B cell (primary cell): Measurements from ENCODE around the gene PLD4. TPM values are rescaled to one million over a fixed set of nuclear protein-coding genes. Genes with fewer than 3 reads are reported as not detected.

ENCODE experiments used
- ATAC-seq: fragments of 200-7000 bp; cut with Tn5 transposase; one replicate; pipeline ENCODE4 v1.10.0; 2021; ENCODE audit warnings: low read depth, mild to moderate bottlenecking, moderate number of reproducible peaks, moderate library complexity
- CTCF ChIA-PET: fragments of 350-600 bp; sonication (Branson Sonifier 250); formaldehyde crosslinking; loops from one replicate; lab custom pipeline; 2021; ENCODE audit warnings: antibody characterized with exemption, inconsistent platforms; lab: Charles Lee
- POLR2A ChIA-PET: fragments of 350-600 bp; sonication (Branson Sonifier 250); formaldehyde crosslinking; loops from one replicate; lab custom pipeline; 2021; ENCODE audit warnings: antibody characterized with exemption; lab: Charles Lee
- DNase-seq: peaks from one replicate; pipeline ENCODE4 v3.0.0; 2013
- H2AFZ ChIP-seq: 2 replicates; pipeline ENCODE4 v1.6.1; 2012; ENCODE audit warnings: mild to moderate bottlenecking, low read depth, low read length; ENCODE audit not compliant: insufficient read depth, poor library complexity, severe bottlenecking
- H3K27ac ChIP-seq, 2 donors: 1 replicate in 1 of 2; 2 replicates in 1 of 2; pipeline ENCODE4 v1.5.1; 2012 to 2013; ENCODE audit warnings: low read length in 2 of 2, mild to moderate bottlenecking in 2 of 2, moderate library complexity in 1 of 2
- H3K27me3 ChIP-seq, 4 experiments: fragments of 200-600 bp in 1 of 4; sonication (generic) in 1 of 4; replicated peaks in 1 of 4; 1 replicate in 2 of 4; 2 replicates in 2 of 4; pipeline versions ENCODE4 v1.6.1 to v1.7.0; 2013 to 2016; ENCODE audit warnings: low read length in 3 of 4, mild to moderate bottlenecking in 2 of 4, mixed read lengths in 1 of 4, moderate library complexity in 1 of 4; ENCODE audit not compliant: insufficient read depth in 4 of 4, control insufficient read depth in 3 of 4; ENCODE audit errors: control extremely low read depth in 1 of 4
- H3K36me3 ChIP-seq, 2 experiments: replicated peaks in 1 of 2; 1 replicate in 1 of 2; 2 replicates in 1 of 2; pipeline versions ENCODE4 v1.6.1 to v1.7.1; 2013; ENCODE audit warnings: low read length in 1 of 2; ENCODE audit not compliant: insufficient read depth in 2 of 2, control insufficient read depth in 1 of 2; ENCODE audit errors: control extremely low read depth in 1 of 2, extremely low read depth in 1 of 2
- H3K4me1 ChIP-seq, 2 donors: fragments of 200-600 bp in 1 of 2; sonication (generic) in 1 of 2; 1 replicate in 1 of 2; 2 replicates in 1 of 2; pipeline versions ENCODE4 v1.5.1 to v1.6.1; 2013 to 2017; ENCODE audit warnings: low read length in 2 of 2; ENCODE audit not compliant: control insufficient read depth in 2 of 2, insufficient read depth in 2 of 2
- H3K4me2 ChIP-seq: replicated peaks from 2 replicates; pipeline ENCODE3; 2012; ENCODE audit warnings: mild to moderate bottlenecking, low read depth, low read length; ENCODE audit not compliant: poor library complexity, severe bottlenecking
- H3K4me3 ChIP-seq, 5 experiments: fragments of 200-600 bp in 1 of 5; sonication (generic) in 1 of 5; 1 replicate in 3 of 5; 2 replicates in 2 of 5; pipeline versions ENCODE4 v1.5.1 to v1.7.0; 2011 to 2016; ENCODE audit warnings: low read length in 4 of 5, mild to moderate bottlenecking in 4 of 5, low read depth in 2 of 5, control low read depth in 1 of 5, moderate library complexity in 1 of 5; ENCODE audit not compliant: insufficient read depth in 1 of 5; ENCODE audit errors: control extremely low read depth in 1 of 5, extremely low read depth in 1 of 5
- H3K79me2 ChIP-seq: fragments of 200-600 bp; sonication (generic); one replicate; pipeline ENCODE4 v1.6.0; 2016; ENCODE audit warnings: low read length; ENCODE audit not compliant: control insufficient read depth, insufficient read depth
- H3K9ac ChIP-seq: fragments of 200-600 bp; sonication (generic); 2 replicates; pipeline ENCODE4 v1.6.1; 2017; ENCODE audit warnings: mild to moderate bottlenecking, low read length, moderate library complexity
- H3K9me3 ChIP-seq, 3 donors: one replicate each; pipeline versions ENCODE4 v1.6.1 to v1.7.1; 2013; ENCODE audit warnings: low read length in 2 of 3; ENCODE audit not compliant: control insufficient read depth in 2 of 3, insufficient read depth in 1 of 3; ENCODE audit errors: control extremely low read depth in 1 of 3
- H4K20me1 ChIP-seq: 2 replicates; pipeline ENCODE4 v1.6.0; 2012; ENCODE audit warnings: mild to moderate bottlenecking, low read length; ENCODE audit not compliant: insufficient read depth, control insufficient read depth, poor library complexity, severe bottlenecking
- H3K27ac Mint-ChIP-seq: one replicate; pipeline ENCODE4 v1.8.0; 2021; ENCODE audit warnings: mixed read lengths
- H3K27me3 Mint-ChIP-seq: one replicate; pipeline ENCODE4 v1.8.0; 2021; ENCODE audit warnings: mixed read lengths
- H3K4me1 Mint-ChIP-seq: one replicate; pipeline ENCODE4 v1.8.0; 2021; ENCODE audit warnings: mixed read lengths
- H3K4me3 Mint-ChIP-seq: one replicate; pipeline ENCODE4 v1.8.0; 2021; ENCODE audit warnings: mixed read lengths
- H3K9me3 Mint-ChIP-seq: one replicate; pipeline ENCODE4 v1.8.0; 2022; ENCODE audit warnings: mixed read lengths; ENCODE audit not compliant: insufficient read depth
- CTCF ChIP-seq: fragments of 200-600 bp; IDR thresholded peaks from one replicate; pipeline ENCODE4 v1.8.0; 2022; ENCODE audit warnings: antibody characterized with exemption, mild to moderate bottlenecking
- EZH2 ChIP-seq: IDR thresholded peaks from 2 replicates; pipeline ENCODE4 v1.6.1; 2012; ENCODE audit warnings: borderline replicate concordance, low read depth, mild to moderate bottlenecking, moderate library complexity, low read length; ENCODE audit not compliant: insufficient read depth, poor library complexity, severe bottlenecking
- WGBS: methylation state at CpG from one replicate; pipeline ENCODE4 v1.1.5; 2013; ENCODE audit warnings: missing lambda C conversion rate; ENCODE audit not compliant: insufficient coverage; 5-methylcytosine and 5-hydroxymethylcytosine counted together
- intact Hi-C: fragments of 100-400 bp; cut with micrococcal nuclease; formaldehyde crosslinking; loops from one replicate; pipeline ENCODE4 v1.10.0; 2022
- polyA plus RNA-seq: library from polyadenylated mRNA; depleted of rRNA; stranded (reverse); fragments of >200 nt; gene quantifications from 2 replicates; pipeline ENCODE4 v1.2.3, GENCODE V29; 2012
- total RNA-seq, 2 donors: library from RNA; stranded (reverse); fragments of 120-200 nt in 1 of 2; gene quantifications; 1 replicate in 1 of 2; 2 replicates in 1 of 2; pipeline versions ENCODE4 v1.2.3 to v1.2.4, GENCODE V29; 2013 to 2022

Gene PLD4
- total and polyA plus RNA-seq, 2 donors (not counting 1 experiment from before 2014, with no cell fraction given), result 49.9 to 79.7 TPM

- Mint-ChIP-seq H3K9me3 (no peaks in the 10 kb centered on the region), H3K4me1 (peaks cover 4% of the 10 kb centered on the region), H3K27ac (no peak overlapping the region), H3K27me3 (peaks cover 13% of the 10 kb centered on the region), H3K4me3 (no peak overlapping the region)
- Histone ChIP-seq H2AFZ (no peak overlapping the region), H3K36me3 (no peaks in the 10 kb centered on the region), H3K4me1 (peaks cover 0 to 5% of the 10 kb centered on the region in 2 donors), H3K79me2 (no peaks in the 10 kb centered on the region), H3K27ac (no peak overlapping the region), H3K4me3 (no peak overlapping the region), H3K9me3 (no peaks in the 10 kb centered on the region), H4K20me1 (no peaks in the 10 kb centered on the region), H3K4me2 (no peak overlapping the region), H3K9ac (no peak overlapping the region), H3K27me3 (peaks cover 0 to 4% (median 0%) of the 10 kb centered on the region in 4 experiments)
- WGBS, result 86% methylated on average over 20 of the region's 24 CpGs
- intact Hi-C loops, result no loop called here
- no peak for TF ChIP-seq EZH2
- TF ChIP-seq CTCF, result no peak
- CTCF ChIA-PET, result interaction anchor here (1.2 to 2.4 kb wide), 6 partner anchors 8 to 76 kb away, joined by 4 to 6 read pairs (median 5); partner anchors contain the start of gene PLD4
- POLR2A ChIA-PET, result interaction anchor here (0.7 kb wide), 1 partner anchor 186 kb away, joined by 3 read pairs; no protein-coding TSS in a partner anchor
- DNase-seq (no peak), ATAC-seq (no peak)
These were observed 25.7 kb upstream of the PLD4 start for GRCh38 chr14:104898870-104899510.

GRCh38 chr14:104899781-104900180 lies 24.9 kb upstream of the PLD4 start:
- no CpG with 5 or more reads among the region's 2 CpGs for WGBS
- H4K20me1 ChIP-seq, result no peaks in the 10 kb centered on the region
- Mint-ChIP-seq H3K9me3 (no peaks in the 10 kb centered on the region), H3K4me3 (no peak overlapping the region), H3K27ac (no peak overlapping the region), H3K4me1 (peaks cover 9% of the 10 kb centered on the region), H3K27me3 (peaks cover 19% of the 10 kb centered on the region)
- intact Hi-C loops, result no loop called here
- H3K36me3 ChIP-seq, result no peaks in the 10 kb centered on the region
- TF ChIP-seq CTCF, result no peak
- TF ChIP-seq EZH2, result no peak
- no peaks in the 10 kb centered on the region for H3K79me2 ChIP-seq
- ChIA-PET POLR2A (no interaction called here), CTCF (interaction anchor here (1.3 to 2.4 kb wide), 5 partner anchors 8 to 40 kb away, joined by 4 to 6 read pairs (median 5); partner anchors contain the start of gene PLD4)
- ATAC-seq (no peak), DNase-seq (no peak)
- H3K9me3 ChIP-seq, result no peaks in the 10 kb centered on the region
- no peak overlapping the region for H3K9ac ChIP-seq
- H2AFZ ChIP-seq, result no peak overlapping the region
- no peak overlapping the region for H3K4me2 ChIP-seq
- H3K27ac ChIP-seq, result no peak overlapping the region
- H3K4me3 ChIP-seq, result no peak overlapping the region
- peaks cover 5% of the 10 kb centered on the region in 2 donors for H3K4me1 ChIP-seq
- H3K27me3 ChIP-seq, result peaks cover 0 to 9% (median 0%) of the 10 kb centered on the region in 4 experiments
